ENCODE results near the gene TNS3.

- TF ChIP-seq CTCF (IDR thresholded peaks at IDR 0.05; ENCODE audit: low read depth, low read length, poor library complexity, severe bottlenecking) (no peak), EZH2phosphoT487 (IDR thresholded peaks at IDR 0.05; ENCODE audit: borderline replicate concordance, low read length) (no peak)
Observed at GRCh38 chr7:47544416-47544815, 37.5 kb downstream of the TNS3 start.

All from DOHH2 (cell line).